ENCODE results near the gene SNX12. TPM values are rescaled to one million over a fixed set of nuclear protein-coding genes. Genes with fewer than 3 reads are reported as not detected.

SNX12 gene
- polyA plus RNA-seq (2013) = 25.2 TPM

GRCh38 chrX:71068044-71068918 lies at the start of gene SNX12:
Gene SNX12 (minus strand): TSS chrX:71068334. CDS start chrX:71068306, 28 bp downstream.
- Histone ChIP-seq H3K4me3 (ENCODE audit: control insufficient read depth in 1 of 7, extremely low read depth in 1 of 7, insufficient read depth in 4 of 7, low read depth in 2 of 7, low read length in 6 of 7) (peak within 1 kb of the TSS; percentile 54 to 91 (median 77)), H3K4me1 (ENCODE audit: control extremely low read depth in 1 of 4, control insufficient read depth in 4 of 4, insufficient read depth in 4 of 4, low read length in 3 of 4) (peaks cover 2 to 10% (median 6%) of the 10 kb centered on the region in 4 experiments), H3K27me3 (replicated peaks in 2 of 5; ENCODE audit: control insufficient read depth in 4 of 5, insufficient read depth in 5 of 5, low read length in 4 of 5) (peaks cover 0 to 5% (median 0%) of the 10 kb centered on the region in 5 experiments), H3K9me3 (ENCODE audit: control extremely low read depth in 1 of 5, control insufficient read depth in 4 of 5, insufficient read depth in 2 of 5, low read depth in 1 of 5, low read length in 4 of 5) (no peaks in the 10 kb centered on the region), H3K27ac (ENCODE audit: insufficient read depth in 1 of 2, low read depth in 1 of 2, low read length in 2 of 2, poor library complexity in 1 of 2, severe bottlenecking in 2 of 2) (peak within 1 kb of the TSS; percentile 54 to 82), H3K36me3 (ENCODE audit: control insufficient read depth in 4 of 4, insufficient read depth in 4 of 4, low read length in 3 of 4) (no peaks in the 10 kb centered on the region)
- WGBS (ENCODE audit: insufficient coverage) = 43% methylated on average over 57 of the region's 73 CpGs
- DNase-seq = peak; percentile 93 to 97 (median 96)
- CTCF ChIA-PET = interaction anchor here (0.7 to 1.1 kb wide), 2 partner anchors 11 to 63 kb away, joined by 3 read pairs; no protein-coding TSS in a partner anchor
- POLR2A ChIA-PET = interaction anchor here (0.7 to 1.3 kb wide), 2 partner anchors 28 to 114 kb away, joined by 3 to 4 read pairs; partner anchors contain the start of gene FOXO4

GRCh38 chrX:71117358-71117757 lies 49.2 kb upstream of the SNX12 start:
- WGBS (ENCODE audit: insufficient coverage) = 85% methylated on average over 8 of the region's 10 CpGs
- ChIA-PET POLR2A (interaction anchor here (1.8 to 2.7 kb wide), 2 partner anchors 16 to 21 kb away, joined by 7 to 14 read pairs; partner anchors contain the start of gene FOXO4), CTCF (interaction anchor here (0.6 to 6.1 kb wide), 5 partner anchors 9 to 20 kb away, joined by 3 to 72 read pairs (median 3); no protein-coding TSS in a partner anchor)
- Histone ChIP-seq H3K27ac (ENCODE audit: insufficient read depth in 1 of 2, low read depth in 1 of 2, low read length in 2 of 2, poor library complexity in 1 of 2, severe bottlenecking in 2 of 2) (no peak overlapping the region), H3K4me1 (ENCODE audit: control extremely low read depth in 1 of 4, control insufficient read depth in 4 of 4, insufficient read depth in 4 of 4, low read length in 3 of 4) (peaks cover 13 to 26% (median 15%) of the 10 kb centered on the region in 4 experiments), H3K27me3 (replicated peaks in 2 of 5; ENCODE audit: control insufficient read depth in 4 of 5, insufficient read depth in 5 of 5, low read length in 4 of 5) (no peaks in the 10 kb centered on the region), H3K4me3 (ENCODE audit: control insufficient read depth in 1 of 7, extremely low read depth in 1 of 7, insufficient read depth in 4 of 7, low read depth in 2 of 7, low read length in 6 of 7) (peak overlapping the region in 1 of 7 experiments; percentile 85), H3K9me3 (ENCODE audit: control extremely low read depth in 1 of 5, control insufficient read depth in 4 of 5, insufficient read depth in 2 of 5, low read depth in 1 of 5, low read length in 4 of 5) (no peaks in the 10 kb centered on the region), H3K36me3 (ENCODE audit: control insufficient read depth in 4 of 4, insufficient read depth in 4 of 4, low read length in 3 of 4) (peaks cover 9 to 21% (median 16%) of the 10 kb centered on the region in 4 experiments)
- no peak for DNase-seq

GRCh38 chrX:71111921-71112431 lies 43.8 kb upstream of the SNX12 start:
- CTCF ChIA-PET = interaction anchor here (1.2 to 3.0 kb wide), 3 partner anchors 10 to 20 kb away, joined by 3 to 30 read pairs (median 3); no protein-coding TSS in a partner anchor

GRCh38 chrX:71111141-71111843 lies 43.2 kb upstream of the SNX12 start, which contains the start of gene IL2RG:
Gene IL2RG (minus strand): TSS chrX:71111577. CDS start chrX:71111539, 38 bp downstream.
- CTCF ChIA-PET = interaction anchor here (0.6 to 3.0 kb wide), 4 partner anchors 9 to 305 kb away, joined by 3 to 30 read pairs (median 3); no protein-coding TSS in a partner anchor
- POLR2A ChIA-PET = interaction anchor here (1.1 to 1.6 kb wide), 3 partner anchors 8 to 15 kb away, joined by 3 to 13 read pairs (median 6); no protein-coding TSS in a partner anchor
- peaks cover 0 to 2% (median 0%) of the 10 kb centered on the region in 4 experiments for H3K36me3 ChIP-seq (ENCODE audit: control insufficient read depth in 4 of 4, insufficient read depth in 4 of 4, low read length in 3 of 4)
- peak within 1 kb of the TSS; percentile 77 to 89 for H3K27ac ChIP-seq (ENCODE audit: insufficient read depth in 1 of 2, low read depth in 1 of 2, low read length in 2 of 2, poor library complexity in 1 of 2, severe bottlenecking in 2 of 2)
- DNase-seq = peak; percentile 80 to 94 (median 94)
- peak within 1 kb of the TSS; percentile 7 to 78 (median 46) for H3K4me3 ChIP-seq (ENCODE audit: control insufficient read depth in 1 of 7, extremely low read depth in 1 of 7, insufficient read depth in 4 of 7, low read depth in 2 of 7, low read length in 6 of 7)
- no peaks in the 10 kb centered on the region for H3K27me3 ChIP-seq (replicated peaks in 2 of 5; ENCODE audit: control insufficient read depth in 4 of 5, insufficient read depth in 5 of 5, low read length in 4 of 5)
- H3K9me3 ChIP-seq (ENCODE audit: control extremely low read depth in 1 of 5, control insufficient read depth in 4 of 5, insufficient read depth in 2 of 5, low read depth in 1 of 5, low read length in 4 of 5) = no peaks in the 10 kb centered on the region
- peaks cover 30 to 68% (median 49%) of the 10 kb centered on the region in 4 experiments for H3K4me1 ChIP-seq (ENCODE audit: control extremely low read depth in 1 of 4, control insufficient read depth in 4 of 4, insufficient read depth in 4 of 4, low read length in 3 of 4)
- no CpG with 5 or more reads among the region's 8 CpGs for WGBS (ENCODE audit: insufficient coverage)

More at GRCh38 chrX:71111921-71112431, 43.8 kb upstream of the SNX12 start:
- no peaks in the 10 kb centered on the region for H3K27me3 ChIP-seq (replicated peaks in 2 of 5; ENCODE audit: control insufficient read depth in 4 of 5, insufficient read depth in 5 of 5, low read length in 4 of 5)
- peaks cover 0 to 2% (median 0%) of the 10 kb centered on the region in 4 experiments for H3K36me3 ChIP-seq (ENCODE audit: control insufficient read depth in 4 of 4, insufficient read depth in 4 of 4, low read length in 3 of 4)
- 34% methylated on average over 2 of the region's 5 CpGs for WGBS (ENCODE audit: insufficient coverage)
- peaks cover 29 to 64% (median 45%) of the 10 kb centered on the region in 4 experiments for H3K4me1 ChIP-seq (ENCODE audit: control extremely low read depth in 1 of 4, control insufficient read depth in 4 of 4, insufficient read depth in 4 of 4, low read length in 3 of 4)
- H3K27ac ChIP-seq (ENCODE audit: insufficient read depth in 1 of 2, low read depth in 1 of 2, low read length in 2 of 2, poor library complexity in 1 of 2, severe bottlenecking in 2 of 2) = peak overlapping the region; percentile 77 to 89
- H3K9me3 ChIP-seq (ENCODE audit: control extremely low read depth in 1 of 5, control insufficient read depth in 4 of 5, insufficient read depth in 2 of 5, low read depth in 1 of 5, low read length in 4 of 5) = no peaks in the 10 kb centered on the region
- POLR2A ChIA-PET = interaction anchor here (0.6 to 1.6 kb wide), 5 partner anchors 9 to 822 kb away, joined by 3 to 13 read pairs (median 3); partner anchors contain the start of gene KIF4A
- DNase-seq = peak in 2 of 3 donors; percentile 57 to 58
- peak overlapping the region in 5 of 7 experiments; percentile 5 to 78 (median 57) for H3K4me3 ChIP-seq (ENCODE audit: control insufficient read depth in 1 of 7, extremely low read depth in 1 of 7, insufficient read depth in 4 of 7, low read depth in 2 of 7, low read length in 6 of 7)

- Histone ChIP-seq H3K9me3 (ENCODE audit: control extremely low read depth in 1 of 5, control insufficient read depth in 4 of 5, insufficient read depth in 2 of 5, low read depth in 1 of 5, low read length in 4 of 5) (no peaks in the 10 kb centered on the region), H3K36me3 (ENCODE audit: control insufficient read depth in 4 of 4, insufficient read depth in 4 of 4, low read length in 3 of 4) (peaks cover 0 to 2% (median 0%) of the 10 kb centered on the region in 4 experiments), H3K4me3 (ENCODE audit: control insufficient read depth in 1 of 7, extremely low read depth in 1 of 7, insufficient read depth in 4 of 7, low read depth in 2 of 7, low read length in 6 of 7) (peak overlapping the region in 4 of 7 experiments; percentile 7 to 45 (median 26)), H3K27ac (ENCODE audit: insufficient read depth in 1 of 2, low read depth in 1 of 2, low read length in 2 of 2, poor library complexity in 1 of 2, severe bottlenecking in 2 of 2) (peak overlapping the region in 1 of 2 experiments; percentile 89), H3K27me3 (replicated peaks in 2 of 5; ENCODE audit: control insufficient read depth in 4 of 5, insufficient read depth in 5 of 5, low read length in 4 of 5) (peaks cover 0 to 3% (median 0%) of the 10 kb centered on the region in 5 experiments), H3K4me1 (ENCODE audit: control extremely low read depth in 1 of 4, control insufficient read depth in 4 of 4, insufficient read depth in 4 of 4, low read length in 3 of 4) (peaks cover 42 to 90% (median 64%) of the 10 kb centered on the region in 4 experiments)
- POLR2A ChIA-PET = no interaction called here
- no peak for DNase-seq
- WGBS (ENCODE audit: insufficient coverage) = 89% methylated on average over 2 of the region's 6 CpGs
- CTCF ChIA-PET = interaction anchor here (1.7 kb wide), 1 partner anchor 10 kb away, joined by 4 read pairs; the partner anchor contains the start of gene MED12
These were observed 40.9 kb upstream of the SNX12 start for GRCh38 chrX:71109051-71109450.

GRCh38 chrX:71107762-71108360 lies 39.7 kb upstream of the SNX12 start:
- H3K27ac ChIP-seq (ENCODE audit: insufficient read depth in 1 of 2, low read depth in 1 of 2, low read length in 2 of 2, poor library complexity in 1 of 2, severe bottlenecking in 2 of 2) = peak overlapping the region; percentile 71 to 89
- H3K9me3 ChIP-seq (ENCODE audit: control extremely low read depth in 1 of 5, control insufficient read depth in 4 of 5, insufficient read depth in 2 of 5, low read depth in 1 of 5, low read length in 4 of 5) = no peaks in the 10 kb centered on the region
- peak in 2 of 3 donors; percentile 75 to 84 for DNase-seq
- ChIA-PET POLR2A (no interaction called here), CTCF (interaction anchor here (0.8 kb wide), 1 partner anchor 10 kb away, joined by 3 read pairs; the partner anchor contains the start of gene MED12)
- peaks cover 0 to 2% (median 0%) of the 10 kb centered on the region in 4 experiments for H3K36me3 ChIP-seq (ENCODE audit: control insufficient read depth in 4 of 4, insufficient read depth in 4 of 4, low read length in 3 of 4)
- 30% methylated on average over 4 of the region's 9 CpGs for WGBS (ENCODE audit: insufficient coverage)
- peak overlapping the region in 3 of 7 experiments; percentile 9 to 45 (median 37) for H3K4me3 ChIP-seq (ENCODE audit: control insufficient read depth in 1 of 7, extremely low read depth in 1 of 7, insufficient read depth in 4 of 7, low read depth in 2 of 7, low read length in 6 of 7)
- H3K4me1 ChIP-seq (ENCODE audit: control extremely low read depth in 1 of 4, control insufficient read depth in 4 of 4, insufficient read depth in 4 of 4, low read length in 3 of 4) = peaks cover 40 to 96% (median 73%) of the 10 kb centered on the region in 4 experiments
- H3K27me3 ChIP-seq (replicated peaks in 2 of 5; ENCODE audit: control insufficient read depth in 4 of 5, insufficient read depth in 5 of 5, low read length in 4 of 5) = peaks cover 0 to 3% (median 0%) of the 10 kb centered on the region in 5 experiments
